ENCODE results near the gene GNGT1. TPM values are rescaled to one million over a fixed set of nuclear protein-coding genes. Genes with fewer than 3 reads are reported as not detected.

Gene GNGT1
- total and polyA plus RNA-seq, 2 of the 8 experiments (the other 6 are each of a cell fraction or from before 2014, with no cell fraction given) = 0.26 TPM; not detected in 1

- TF ChIP-seq RFX5 (IDR thresholded peaks at IDR 0.05; ENCODE audit: borderline replicate concordance, low read depth, low read length) (no peak), JUN (IDR thresholded peaks at IDR 0.05; ENCODE audit: low read depth, low read length) (no peak), CREB1 (IDR thresholded peaks at IDR 0.05) (no peak), CHD1 (IDR thresholded peaks at IDR 0.05; ENCODE audit: low read depth, low read length) (no peak), TAF7 (optimal IDR thresholded peaks at IDR 0.05; ENCODE audit: borderline replicate concordance, low read depth, low read length) (no peak), RXRA (IDR thresholded peaks at IDR 0.05; ENCODE audit: insufficient read depth, low read depth, low read length) (no peak), KDM4A (IDR thresholded peaks at IDR 0.05; ENCODE audit: low read depth, low read length, severe bottlenecking) (no peak), JUND (IDR thresholded peaks at IDR 0.05; ENCODE audit: low read length) (no peak), POU5F1 (IDR thresholded peaks at IDR 0.05; ENCODE audit: low read depth, low read length) (no peak)
- TF ChIP-seq, protein P1, sequence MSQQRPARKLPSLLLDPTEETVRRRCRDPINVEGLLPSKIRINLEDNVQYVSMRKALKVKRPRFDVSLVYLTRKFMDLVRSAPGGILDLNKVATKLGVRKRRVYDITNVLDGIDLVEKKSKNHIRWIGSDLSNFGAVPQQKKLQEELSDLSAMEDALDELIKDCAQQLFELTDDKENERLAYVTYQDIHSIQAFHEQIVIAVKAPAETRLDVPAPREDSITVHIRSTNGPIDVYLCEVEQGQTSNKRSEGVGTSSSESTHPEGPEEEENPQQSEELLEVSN (IDR thresholded peaks at IDR 0.05) = no peak
Observed at GRCh38 chr7:93883917-93884345, 22.4 kb upstream of the GNGT1 start (continued).
